H9 (cell line): ENCODE measurements around the gene FA2H. TPM values are rescaled to one million over a fixed set of nuclear protein-coding genes. Genes with fewer than 3 reads are reported as not detected.

Experiments used
- DNase-seq: peaks from one replicate; pipeline ENCODE4 v3.0.0-alpha.2; 2017
- H2AFZ ChIP-seq: one replicate; pipeline ENCODE4 v1.6.1; 2013; ENCODE audit warnings: mild to moderate bottlenecking, low read length, control low read depth, moderate library complexity
- H2AK5ac ChIP-seq: 2 replicates; pipeline ENCODE4 v1.6.1; 2013; ENCODE audit warnings: low read length, control low read depth, mixed read lengths; ENCODE audit not compliant: insufficient read length
- H2BK120ac ChIP-seq: one replicate; pipeline ENCODE4 v1.6.1; 2013; ENCODE audit warnings: low read depth, mild to moderate bottlenecking, low read length, control low read depth, inconsistent platforms; ENCODE audit not compliant: poor library complexity, severe bottlenecking
- H2BK12ac ChIP-seq: 2 replicates; pipeline ENCODE4 v1.6.1; 2013; ENCODE audit warnings: low read length, control low read depth, mixed read lengths, low read depth; ENCODE audit not compliant: insufficient read length
- H2BK15ac ChIP-seq: 2 replicates; pipeline ENCODE4 v1.6.1; 2013; ENCODE audit warnings: low read depth, low read length, control low read depth
- H2BK20ac ChIP-seq: one replicate; pipeline ENCODE4 v1.6.1; 2013; ENCODE audit warnings: low read depth, mild to moderate bottlenecking, low read length, control low read depth, inconsistent platforms; ENCODE audit not compliant: poor library complexity, severe bottlenecking
- H2BK5ac ChIP-seq: 2 replicates; pipeline ENCODE4 v1.6.1; 2013; ENCODE audit warnings: low read length, control low read depth, mixed read lengths; ENCODE audit not compliant: insufficient read length
- H3K14ac ChIP-seq: 2 replicates; pipeline ENCODE4 v1.6.1; 2013; ENCODE audit warnings: low read length, control low read depth; ENCODE audit not compliant: insufficient read depth
- H3K18ac ChIP-seq: 2 replicates; pipeline ENCODE4 v1.6.1; 2013; ENCODE audit warnings: low read depth, mild to moderate bottlenecking, mixed read lengths, low read length, control low read depth; ENCODE audit not compliant: insufficient read length
- H3K23ac ChIP-seq: 2 replicates; pipeline ENCODE4 v1.6.1; 2013; ENCODE audit warnings: low read length, control low read depth, mixed read lengths, low read depth; ENCODE audit not compliant: insufficient read length
- H3K23me2 ChIP-seq: 2 replicates; pipeline ENCODE4 v1.6.1; 2013; ENCODE audit warnings: low read depth, mild to moderate bottlenecking, mixed read lengths, low read length, control low read depth; ENCODE audit not compliant: insufficient read length, poor library complexity, severe bottlenecking
- H3K27ac ChIP-seq: 2 replicates; pipeline ENCODE4 v1.5.1; 2013; ENCODE audit warnings: low read length, control low read depth, mixed read lengths, low read depth; ENCODE audit not compliant: insufficient read length
- H3K27me3 ChIP-seq: 2 replicates; pipeline ENCODE4 v1.6.1; 2013; ENCODE audit warnings: low read length, control low read depth, inconsistent platforms; ENCODE audit not compliant: insufficient read depth
- H3K4ac ChIP-seq: 2 replicates; pipeline ENCODE4 v1.6.1; 2013; ENCODE audit warnings: low read depth, mild to moderate bottlenecking, control low read depth, inconsistent platforms, low read length, moderate library complexity
- H3K4me1 ChIP-seq: 2 replicates; pipeline ENCODE4 v1.6.1; 2013; ENCODE audit warnings: low read length, control low read depth, inconsistent platforms; ENCODE audit not compliant: insufficient read depth
- H3K4me2 ChIP-seq: 2 replicates; pipeline ENCODE4 v1.6.1; 2013; ENCODE audit warnings: low read length, control low read depth, mixed read lengths; ENCODE audit not compliant: insufficient read length, insufficient read depth
- H3K56ac ChIP-seq: 2 replicates; pipeline ENCODE4 v1.6.1; 2013; ENCODE audit warnings: low read depth, mild to moderate bottlenecking, mixed read lengths, low read length, control low read depth; ENCODE audit not compliant: insufficient read length
- H3K79me1 ChIP-seq: 2 replicates; pipeline ENCODE4 v1.6.1; 2013; ENCODE audit warnings: low read depth, mild to moderate bottlenecking, moderate library complexity, low read length, control low read depth, inconsistent platforms; ENCODE audit not compliant: insufficient read depth, poor library complexity, severe bottlenecking
- H3K79me2 ChIP-seq: 2 replicates; pipeline ENCODE4 v1.6.1; 2013; ENCODE audit warnings: low read length, control low read depth, inconsistent platforms; ENCODE audit not compliant: insufficient read depth
- H3K9ac ChIP-seq: 2 replicates; pipeline ENCODE4 v1.6.1; 2013; ENCODE audit warnings: low read length, control low read depth, mixed read lengths; ENCODE audit not compliant: insufficient read length; ENCODE audit errors: extremely low read depth
- H3K9me3 ChIP-seq: one replicate; pipeline ENCODE4 v1.6.1; 2013; ENCODE audit warnings: low read depth, low read length, inconsistent platforms; ENCODE audit not compliant: control insufficient read depth
- H3T11ph ChIP-seq: one replicate; pipeline ENCODE4 v1.6.1; 2013; ENCODE audit warnings: mild to moderate bottlenecking, low read length, control low read depth, inconsistent platforms
- H4K20me1 ChIP-seq: one replicate; pipeline ENCODE4 v1.6.1; 2013; ENCODE audit not compliant: control insufficient read depth, insufficient read length, insufficient read depth
- H4K5ac ChIP-seq: 2 replicates; pipeline ENCODE4 v1.6.1; 2013; ENCODE audit warnings: low read depth, mild to moderate bottlenecking, mixed read lengths, low read length, control low read depth; ENCODE audit not compliant: insufficient read length
- H4K8ac ChIP-seq: replicated peaks from 2 replicates; pipeline ENCODE4 v1.6.1; 2013; ENCODE audit warnings: low read length, control low read depth, mixed read lengths, low read depth; ENCODE audit not compliant: insufficient read length
- H4K91ac ChIP-seq: 2 replicates; pipeline ENCODE4 v1.6.1; 2013; ENCODE audit warnings: low read depth, mild to moderate bottlenecking, moderate library complexity, mixed read lengths, low read length, control low read depth; ENCODE audit not compliant: insufficient read length
- H3K27ac Mint-ChIP-seq, 3 experiments: 2 replicates in 2 of 3; 3 replicates in 1 of 3; pipeline ENCODE4 v1.8.0; 2020 to 2021; ENCODE audit warnings: mixed read lengths in 3 of 3, mild to moderate bottlenecking in 1 of 3, moderate library complexity in 1 of 3
- H3K27me3 Mint-ChIP-seq: 2 replicates; pipeline ENCODE4 v1.8.0; 2021; ENCODE audit warnings: low read depth, mild to moderate bottlenecking, moderate library complexity, mixed read lengths
- H3K36me3 Mint-ChIP-seq, 3 experiments: 2 replicates in 2 of 3; 3 replicates in 1 of 3; pipeline ENCODE4 v1.8.0; 2020 to 2021; ENCODE audit warnings: low read depth in 3 of 3, mixed read lengths in 3 of 3; ENCODE audit not compliant: insufficient read depth in 1 of 3
- H3K4me1 Mint-ChIP-seq, 2 experiments: 2 replicates each; pipeline ENCODE4 v1.8.0; 2020; ENCODE audit warnings: mixed read lengths in 2 of 2
- H3K4me3 Mint-ChIP-seq, 2 experiments: 2 replicates in 1 of 2; 3 replicates in 1 of 2; pipeline ENCODE4 v1.8.0; 2020 to 2021; ENCODE audit warnings: mild to moderate bottlenecking in 2 of 2, mixed read lengths in 2 of 2, moderate library complexity in 1 of 2
- H3K9me3 Mint-ChIP-seq, 2 experiments: 2 replicates in 1 of 2; 3 replicates in 1 of 2; pipeline ENCODE4 v1.8.0; 2020; ENCODE audit warnings: mild to moderate bottlenecking in 2 of 2, mixed read lengths in 2 of 2, moderate library complexity in 1 of 2
- WGBS: extraction: QIAGEN DNeasy Blood & Tissue Kit; methylation state at CpG from one replicate; pipeline ENCODE4 v1.1.7; 2013; ENCODE audit warnings: missing lambda C conversion rate, low lambda C conversion rate, mixed read lengths; ENCODE audit not compliant: insufficient read length; ENCODE audit errors: extremely low coverage; 5-methylcytosine and 5-hydroxymethylcytosine counted together
- total RNA-seq: library from RNA; stranded (reverse); gene quantifications from 2 replicates; pipeline ENCODE4 v1.2.1, GENCODE V29; 2021
- TF ChIP-seq, protein P1 (sequence below): fragments of 200-600 bp; sonication (generic); conservative IDR thresholded peaks from 3 replicates; pipeline ENCODE4 v1.8.0; 2021; ENCODE audit warnings: antibody characterized with exemption, mild to moderate bottlenecking

Gene FA2H
- total RNA-seq, 1 experiment from 2014 or later, result 25.1 TPM

DNA sequence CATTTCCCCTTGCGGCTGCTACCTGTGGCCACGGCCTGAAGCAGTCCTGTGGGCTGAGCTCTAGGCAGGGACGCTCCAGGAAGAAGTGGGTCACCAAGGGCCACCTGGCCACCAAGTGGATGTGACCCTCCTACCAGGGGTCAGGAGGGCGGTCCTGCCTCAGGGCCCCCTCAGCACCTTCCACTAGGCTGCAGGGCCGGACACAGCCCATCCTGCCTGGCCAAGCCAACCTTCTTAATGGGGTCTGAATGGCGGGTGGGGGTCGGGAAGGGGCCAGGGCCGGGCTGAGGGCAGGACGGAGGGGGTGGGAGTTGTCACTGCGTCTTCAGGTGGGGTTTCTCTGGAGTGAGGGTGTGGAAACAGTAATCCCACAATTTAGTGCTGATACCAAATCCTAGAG, 60.7 kb downstream of the FA2H start:
- H2BK5ac ChIP-seq, result no peak overlapping the region
- no peak overlapping the region for H4K8ac ChIP-seq
- H3K27me3 Mint-ChIP-seq, result no peaks in the 10 kb centered on the region; the same call in none of the 2 replicates
- H3T11ph ChIP-seq, result no peak overlapping the region
- H3K27ac Mint-ChIP-seq, result no peak overlapping the region
- H3K27ac ChIP-seq, result no peak overlapping the region
- no peaks in the 10 kb centered on the region for H4K20me1 ChIP-seq
- no peaks in the 10 kb centered on the region for H3K79me1 ChIP-seq
- H3K9me3 Mint-ChIP-seq, result no peaks in the 10 kb centered on the region; a peak in 1 of 5 replicates
- H2BK120ac ChIP-seq, result no peak overlapping the region
- no peak overlapping the region for H2AFZ ChIP-seq
- H2BK20ac ChIP-seq, result no peak overlapping the region
- no peak overlapping the region for H2BK12ac ChIP-seq
- no peak overlapping the region for H3K18ac ChIP-seq
- peaks cover 2 to 9% of the 10 kb centered on the region in 2 experiments for H3K4me1 Mint-ChIP-seq
- no peak overlapping the region for H4K5ac ChIP-seq
- no peak overlapping the region for H3K14ac ChIP-seq
- WGBS, result no CpG with 5 or more reads among the region's 10 CpGs
- H3K23me2 ChIP-seq, result no peaks in the 10 kb centered on the region
- H2BK15ac ChIP-seq, result no peak overlapping the region
- peaks cover 0 to 3% (median 0%) of the 10 kb centered on the region in 3 experiments; a peak in 2 of 7 replicates for H3K36me3 Mint-ChIP-seq
- DNase-seq, result no peak
- no peak overlapping the region for H3K56ac ChIP-seq
- no peak overlapping the region for H3K4me2 ChIP-seq
- no peak overlapping the region for H3K9ac ChIP-seq
- no peaks in the 10 kb centered on the region for H3K79me2 ChIP-seq
- H3K27me3 ChIP-seq, result no peaks in the 10 kb centered on the region
- H3K4ac ChIP-seq, result no peak overlapping the region
- no peak overlapping the region for H3K4me3 Mint-ChIP-seq
- no peak overlapping the region for H2AK5ac ChIP-seq
- TF ChIP-seq, protein P1, sequence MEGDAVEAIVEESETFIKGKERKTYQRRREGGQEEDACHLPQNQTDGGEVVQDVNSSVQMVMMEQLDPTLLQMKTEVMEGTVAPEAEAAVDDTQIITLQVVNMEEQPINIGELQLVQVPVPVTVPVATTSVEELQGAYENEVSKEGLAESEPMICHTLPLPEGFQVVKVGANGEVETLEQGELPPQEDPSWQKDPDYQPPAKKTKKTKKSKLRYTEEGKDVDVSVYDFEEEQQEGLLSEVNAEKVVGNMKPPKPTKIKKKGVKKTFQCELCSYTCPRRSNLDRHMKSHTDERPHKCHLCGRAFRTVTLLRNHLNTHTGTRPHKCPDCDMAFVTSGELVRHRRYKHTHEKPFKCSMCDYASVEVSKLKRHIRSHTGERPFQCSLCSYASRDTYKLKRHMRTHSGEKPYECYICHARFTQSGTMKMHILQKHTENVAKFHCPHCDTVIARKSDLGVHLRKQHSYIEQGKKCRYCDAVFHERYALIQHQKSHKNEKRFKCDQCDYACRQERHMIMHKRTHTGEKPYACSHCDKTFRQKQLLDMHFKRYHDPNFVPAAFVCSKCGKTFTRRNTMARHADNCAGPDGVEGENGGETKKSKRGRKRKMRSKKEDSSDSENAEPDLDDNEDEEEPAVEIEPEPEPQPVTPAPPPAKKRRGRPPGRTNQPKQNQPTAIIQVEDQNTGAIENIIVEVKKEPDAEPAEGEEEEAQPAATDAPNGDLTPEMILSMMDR, result no peak
- H4K91ac ChIP-seq, result no peak overlapping the region
- H3K23ac ChIP-seq, result no peak overlapping the region
- H3K9me3 ChIP-seq, result no peaks in the 10 kb centered on the region
- H3K4me1 ChIP-seq, result no peaks in the 10 kb centered on the region
